ENCODE results near the gene CAPSL. TPM values are rescaled to one million over a fixed set of nuclear protein-coding genes. Genes with fewer than 3 reads are reported as not detected.

The CAPSL gene
- total RNA-seq, 1 donor from 2014 or later: 1.1 TPM

DNA sequence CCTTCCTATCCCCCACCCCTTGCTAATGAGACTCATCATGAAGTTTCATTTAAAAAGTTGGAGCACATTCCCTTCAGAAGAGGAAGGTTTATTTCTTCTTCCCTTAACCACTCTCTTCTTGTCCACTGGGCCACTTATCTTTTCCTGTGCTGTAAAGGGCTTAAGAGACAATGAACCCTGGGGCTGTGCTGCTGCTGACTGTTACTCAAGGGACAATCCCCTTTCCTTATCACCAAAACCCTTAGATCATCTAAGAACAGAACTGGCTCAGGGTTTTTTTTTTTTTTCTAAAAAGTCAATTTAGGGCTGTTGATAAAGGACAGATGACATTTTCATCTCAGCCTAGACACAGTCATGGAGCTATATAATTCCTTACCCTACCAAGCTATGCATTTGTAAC, 29.6 kb downstream of the CAPSL start:
- no peak overlapping the region for H3K4me3 Mint-ChIP-seq (ENCODE audit: low read depth)
- no peak overlapping the region for H3K27ac Mint-ChIP-seq
- H3K9me3 Mint-ChIP-seq (ENCODE audit: low read depth): peaks cover 24% of the 10 kb centered on the region
- no peaks in the 10 kb centered on the region for H3K27me3 Mint-ChIP-seq
- TF ChIP-seq CTCF (IDR thresholded peaks at IDR 0.05; ENCODE audit: unreplicated experiment): no peak
- no peak for DNase-seq (ENCODE audit: low spot score, unreplicated experiment)
- peaks cover 2% of the 10 kb centered on the region for H3K36me3 Mint-ChIP-seq (ENCODE audit: insufficient read depth)
- H3K4me1 Mint-ChIP-seq (ENCODE audit: low read depth): no peaks in the 10 kb centered on the region

DNA sequence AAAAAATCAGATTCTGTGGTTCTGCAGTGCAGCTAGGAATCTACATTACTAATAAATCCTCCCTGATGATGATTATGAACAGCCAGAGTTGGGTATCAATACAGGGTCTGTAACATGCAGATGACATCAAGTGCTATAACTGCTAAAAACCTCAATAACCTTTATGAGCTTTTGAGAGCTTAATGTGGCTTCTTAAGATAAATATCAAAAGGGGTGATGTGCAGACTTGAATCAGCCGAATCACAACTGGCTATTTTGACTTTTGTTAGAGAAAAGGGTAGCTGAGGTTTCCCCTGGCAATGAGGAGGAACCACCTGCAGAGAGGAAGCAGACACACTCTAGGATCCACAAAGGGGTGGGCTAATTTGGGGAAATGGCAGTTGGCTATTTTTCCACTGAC, 30.2 kb downstream of the CAPSL start:
- H3K4me3 Mint-ChIP-seq (ENCODE audit: low read depth): no peak overlapping the region
- no peaks in the 10 kb centered on the region for H3K27me3 Mint-ChIP-seq
- TF ChIP-seq CTCF (IDR thresholded peaks at IDR 0.05; ENCODE audit: unreplicated experiment): no peak
- H3K9me3 Mint-ChIP-seq (ENCODE audit: low read depth): peaks cover 22% of the 10 kb centered on the region
- DNase-seq (ENCODE audit: low spot score, unreplicated experiment): no peak
- H3K4me1 Mint-ChIP-seq (ENCODE audit: low read depth): no peaks in the 10 kb centered on the region
- no peak overlapping the region for H3K27ac Mint-ChIP-seq
- H3K36me3 Mint-ChIP-seq (ENCODE audit: insufficient read depth): peaks cover 2% of the 10 kb centered on the region

GRCh38 chr5:35904443-35905132, 33.8 kb downstream of the CAPSL start:
- Mint-ChIP-seq H3K4me1 (ENCODE audit: low read depth) (no peaks in the 10 kb centered on the region), H3K27me3 (no peaks in the 10 kb centered on the region), H3K4me3 (ENCODE audit: low read depth) (no peak overlapping the region), H3K27ac (no peak overlapping the region), H3K36me3 (ENCODE audit: insufficient read depth) (no peaks in the 10 kb centered on the region), H3K9me3 (ENCODE audit: low read depth) (peaks cover 7% of the 10 kb centered on the region)
- DNase-seq (ENCODE audit: low spot score, unreplicated experiment): no peak
- TF ChIP-seq CTCF (IDR thresholded peaks at IDR 0.05; ENCODE audit: unreplicated experiment): no peak

DNA sequence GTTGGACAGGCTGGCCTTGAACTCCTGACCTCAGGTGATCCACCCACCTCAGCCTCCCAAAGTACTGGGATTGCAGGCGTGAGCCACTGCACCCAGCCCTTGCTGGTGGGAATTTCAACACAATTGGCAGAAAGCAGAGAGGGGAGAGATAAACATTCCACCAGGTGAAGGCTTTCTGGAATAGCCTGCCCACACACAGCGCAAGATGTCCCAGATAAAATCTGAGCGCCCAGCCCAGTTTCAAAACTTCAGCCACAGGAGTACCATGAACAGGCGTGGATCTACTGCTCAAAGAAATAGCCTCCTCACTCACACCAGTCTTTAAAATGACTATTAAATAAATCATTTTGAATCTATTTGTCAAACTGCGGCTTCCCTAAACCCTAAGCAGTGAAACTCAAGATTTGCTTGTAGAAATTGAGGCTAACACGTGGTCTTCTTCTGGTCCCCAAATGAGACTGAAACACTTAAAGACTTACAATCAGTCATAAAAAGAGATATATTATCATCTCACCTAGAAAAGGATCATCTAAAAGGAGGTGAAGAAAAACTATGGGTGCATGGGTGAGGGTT, 34.7 kb downstream of the CAPSL start:
- no peaks in the 10 kb centered on the region for H3K4me1 Mint-ChIP-seq (ENCODE audit: low read depth)
- H3K27me3 Mint-ChIP-seq: no peaks in the 10 kb centered on the region
- H3K9me3 Mint-ChIP-seq (ENCODE audit: low read depth): peaks cover 7% of the 10 kb centered on the region
- DNase-seq (ENCODE audit: low spot score, unreplicated experiment): no peak
- no peak overlapping the region for H3K4me3 Mint-ChIP-seq (ENCODE audit: low read depth)
- no peak for TF ChIP-seq CTCF (IDR thresholded peaks at IDR 0.05; ENCODE audit: unreplicated experiment)
- H3K36me3 Mint-ChIP-seq (ENCODE audit: insufficient read depth): no peaks in the 10 kb centered on the region
- H3K27ac Mint-ChIP-seq: no peak overlapping the region

DNA sequence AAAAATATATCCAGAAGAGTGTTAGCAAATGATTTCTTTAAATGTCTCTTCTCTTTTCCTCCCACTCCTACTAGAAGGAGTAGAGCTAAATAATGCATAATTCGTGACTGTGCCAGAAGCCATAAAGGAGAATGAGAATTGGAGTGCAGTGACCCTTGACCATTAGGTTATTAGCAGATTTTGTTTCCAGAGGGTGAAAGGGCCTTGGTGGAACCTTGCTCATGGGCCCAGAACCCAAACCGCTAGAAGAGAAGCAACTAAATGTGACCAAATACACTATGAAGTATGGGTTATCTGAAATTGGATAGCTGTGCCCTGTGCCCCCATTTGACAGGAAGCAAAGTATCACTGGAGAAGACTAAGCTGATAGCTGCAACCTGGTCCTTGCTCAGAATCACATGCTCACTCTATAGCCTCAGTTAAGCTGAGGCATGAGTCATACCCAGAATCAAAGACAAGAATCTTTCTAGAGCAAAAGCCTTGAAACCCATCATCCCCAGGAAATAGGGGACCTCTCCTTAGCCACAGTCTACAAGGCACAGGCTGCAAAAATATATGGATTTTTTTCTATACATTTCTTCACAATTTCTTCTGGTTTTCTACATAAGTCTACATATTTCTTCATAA, 36.3 kb downstream of the CAPSL start:
- no peak overlapping the region for H3K4me3 Mint-ChIP-seq (ENCODE audit: low read depth)
- H3K27me3 Mint-ChIP-seq: no peaks in the 10 kb centered on the region
- TF ChIP-seq CTCF (IDR thresholded peaks at IDR 0.05; ENCODE audit: unreplicated experiment): no peak
- H3K4me1 Mint-ChIP-seq (ENCODE audit: low read depth): no peaks in the 10 kb centered on the region
- no peak overlapping the region for H3K27ac Mint-ChIP-seq
- H3K36me3 Mint-ChIP-seq (ENCODE audit: insufficient read depth): no peaks in the 10 kb centered on the region
- no peak for DNase-seq (ENCODE audit: low spot score, unreplicated experiment)
- peaks cover 7% of the 10 kb centered on the region for H3K9me3 Mint-ChIP-seq (ENCODE audit: low read depth)
